ENCODE measurements around the gene ABI3.
"Not testable (repeated sequence)": the region's sequence is repeated elsewhere in the genome, so short reads cannot be mapped to it uniquely, and the experiment has no call there.

ABI3 gene

DNA sequence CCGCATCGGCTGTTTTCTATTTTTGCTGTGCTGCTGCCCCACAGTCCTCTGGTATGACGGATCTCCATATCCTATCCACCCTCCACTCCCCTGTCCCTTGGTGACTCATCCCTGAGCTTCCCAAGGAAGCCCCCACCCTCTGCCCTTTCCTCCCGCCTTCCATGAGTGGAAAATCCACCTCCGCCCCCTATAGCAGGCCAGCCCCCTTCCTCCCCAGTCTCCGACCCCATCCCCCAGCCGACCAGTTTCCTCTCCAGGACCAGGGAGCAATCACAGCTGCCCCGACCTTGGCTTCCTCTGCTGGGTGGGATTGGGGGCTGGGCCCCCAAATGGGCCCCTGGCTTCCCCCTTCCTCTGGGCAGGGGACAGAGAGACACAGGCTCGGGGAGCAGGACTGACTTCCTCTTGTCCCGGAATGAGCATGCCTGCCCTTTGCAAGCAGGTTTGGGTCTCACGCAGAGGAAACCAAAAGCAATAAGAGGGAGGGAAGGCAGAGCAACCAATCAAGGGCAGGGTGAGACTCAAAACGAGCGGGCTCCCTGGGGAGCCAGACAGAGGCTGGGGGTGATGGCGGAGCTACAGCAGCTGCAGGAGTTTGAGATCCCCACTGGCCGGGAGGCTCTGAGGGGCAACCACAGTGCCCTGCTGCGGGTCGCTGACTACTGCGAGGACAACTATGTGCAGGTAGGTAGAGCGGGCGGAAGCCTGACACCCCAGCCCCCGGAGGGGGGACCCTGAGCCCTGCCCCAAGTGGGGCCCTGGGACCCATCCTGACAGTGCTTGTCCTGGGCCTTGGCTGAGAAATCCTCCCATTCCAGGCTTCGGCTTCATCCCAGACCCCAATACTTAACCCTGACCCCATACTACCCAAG lies at the start of gene ABI3, which contains the start of gene GNGT2:
TSS of gene ABI3 (plus strand) at position 550 of the 872 bp plus-strand sequence. CDS start at position 568, 18 bp downstream.
TSS of gene GNGT2 (minus strand) at position 417 of the 872 bp plus-strand sequence. CDS start 3,152 bp downstream, outside the sequence.
- peak; percentile 90 for DNase-seq

DNA sequence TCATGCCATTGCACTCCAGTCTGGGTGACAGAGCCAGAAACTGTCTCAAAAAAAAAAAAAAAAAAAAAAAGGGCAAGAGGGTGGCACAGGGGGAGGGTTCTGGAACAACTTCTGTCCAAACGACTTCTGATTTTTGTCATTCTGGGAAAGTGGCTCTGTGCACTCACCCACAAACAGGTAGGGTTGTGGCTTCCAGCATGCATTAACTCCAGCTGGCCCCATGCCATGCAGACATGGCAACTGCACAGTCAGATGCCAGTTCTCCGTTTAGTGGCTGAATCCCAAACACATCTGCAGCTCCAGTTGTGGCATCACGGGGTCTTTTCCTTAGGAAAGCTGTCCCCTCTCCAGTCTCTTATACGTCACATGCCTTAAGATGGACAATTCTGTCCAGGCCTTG lies 47.6 kb upstream of the ABI3 start:
- no peak for DNase-seq

GRCh38 chr17:49165143-49165542 lies 45.4 kb upstream of the ABI3 start:
- no peak for DNase-seq

DNA sequence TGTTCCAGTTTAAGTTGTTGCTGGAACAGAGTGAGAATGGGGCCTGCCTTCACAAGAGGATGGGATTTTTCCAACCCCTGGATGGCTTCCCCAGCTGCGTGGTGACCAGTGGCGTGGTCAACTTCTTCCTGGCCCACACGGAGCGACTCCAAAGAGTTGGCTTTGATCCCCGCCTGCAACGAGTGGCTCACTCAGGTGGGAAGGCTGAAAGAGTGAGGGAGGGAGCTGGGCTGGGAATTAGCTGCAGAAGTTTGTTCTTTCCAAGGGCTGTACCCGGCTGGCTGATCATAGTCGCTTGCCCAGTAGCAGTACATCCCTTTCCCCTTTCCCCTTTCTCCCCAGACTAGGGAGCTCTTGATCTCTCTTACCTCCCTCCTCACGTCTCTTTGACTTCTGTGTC lies 41.8 kb upstream of the ABI3 start:
- DNase-seq, result no peak

DNA sequence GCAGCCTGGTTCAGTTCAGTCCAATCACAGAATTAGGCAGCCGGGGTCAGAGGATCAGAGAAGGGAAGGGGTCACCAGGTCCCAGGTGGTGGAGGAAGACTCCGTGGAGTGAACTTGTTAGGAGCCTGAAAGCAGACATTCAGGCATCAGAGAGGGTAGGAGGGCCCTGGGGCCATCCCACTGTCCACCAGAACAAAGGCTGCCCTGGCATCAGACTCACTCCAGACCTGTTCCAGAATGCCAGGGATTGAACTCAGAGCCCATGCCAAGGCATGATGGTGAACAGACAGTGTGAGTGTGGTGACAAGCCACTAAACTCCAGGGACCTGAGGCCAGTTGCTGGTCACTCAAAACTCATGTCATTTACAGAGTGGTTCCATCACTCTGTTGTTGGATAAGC lies 40.3 kb upstream of the ABI3 start:
- DNase-seq, result no peak

DNA sequence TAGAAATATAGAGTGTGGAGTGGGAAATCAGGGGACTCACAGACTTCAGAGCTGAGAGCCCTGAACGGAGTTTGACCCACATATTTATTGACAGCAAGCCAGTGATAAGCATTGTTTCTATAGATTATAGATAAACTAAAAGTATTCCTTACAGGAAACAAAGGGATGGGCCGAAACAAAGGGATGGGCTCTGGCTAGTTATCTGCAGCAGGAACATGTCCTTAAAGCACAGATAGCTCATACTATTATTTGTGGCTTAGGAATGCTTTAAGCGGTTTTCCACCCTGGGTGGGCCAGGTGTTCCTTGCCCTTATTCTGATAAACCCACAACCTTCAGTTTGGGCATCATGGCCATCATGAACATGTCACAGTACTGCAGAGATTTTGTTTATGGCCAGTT lies 39.8 kb upstream of the ABI3 start:
- DNase-seq, result not testable (repeated sequence)

DNA sequence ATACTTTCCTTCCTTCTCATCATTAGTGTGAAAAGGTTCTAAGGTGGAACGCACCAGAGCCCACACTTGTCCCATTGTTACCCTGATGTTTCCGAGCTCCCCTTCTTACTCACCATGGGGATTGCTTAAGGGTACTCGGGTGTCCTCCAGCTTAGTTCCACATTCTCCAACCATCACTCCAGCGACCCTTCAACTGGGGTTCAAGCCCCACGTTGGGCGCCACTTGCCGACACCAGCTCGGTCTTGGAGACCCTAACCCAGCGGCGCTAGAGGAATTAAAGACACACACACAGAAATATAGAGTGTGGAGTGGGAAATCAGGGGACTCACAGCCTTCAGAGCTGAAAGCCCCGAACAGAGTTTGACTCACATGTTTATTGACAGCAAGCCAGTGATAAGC lies 34.5 kb upstream of the ABI3 start:
- not testable (repeated sequence) for DNase-seq

DNA sequence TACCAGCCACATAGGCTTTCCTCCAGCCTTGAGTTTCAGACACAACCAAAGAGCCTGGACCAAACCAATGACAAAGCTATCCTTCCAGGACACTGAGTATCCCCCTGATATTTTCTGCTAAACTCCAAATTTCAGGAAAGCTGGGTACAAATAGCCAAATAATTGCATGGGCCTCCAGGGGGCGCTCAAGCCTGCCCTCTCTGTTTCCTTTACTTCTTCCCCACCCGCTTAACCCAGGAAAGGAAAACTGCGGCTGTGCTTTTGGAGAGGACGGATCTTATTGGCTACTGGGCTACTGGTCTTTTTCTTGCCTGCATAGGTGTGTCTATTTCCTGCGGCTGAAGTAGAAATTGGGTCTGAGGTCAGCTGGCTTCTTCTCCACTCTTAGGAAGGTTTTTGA lies 30.2 kb upstream of the ABI3 start:
- DNase-seq, result peak; percentile 55

DNA sequence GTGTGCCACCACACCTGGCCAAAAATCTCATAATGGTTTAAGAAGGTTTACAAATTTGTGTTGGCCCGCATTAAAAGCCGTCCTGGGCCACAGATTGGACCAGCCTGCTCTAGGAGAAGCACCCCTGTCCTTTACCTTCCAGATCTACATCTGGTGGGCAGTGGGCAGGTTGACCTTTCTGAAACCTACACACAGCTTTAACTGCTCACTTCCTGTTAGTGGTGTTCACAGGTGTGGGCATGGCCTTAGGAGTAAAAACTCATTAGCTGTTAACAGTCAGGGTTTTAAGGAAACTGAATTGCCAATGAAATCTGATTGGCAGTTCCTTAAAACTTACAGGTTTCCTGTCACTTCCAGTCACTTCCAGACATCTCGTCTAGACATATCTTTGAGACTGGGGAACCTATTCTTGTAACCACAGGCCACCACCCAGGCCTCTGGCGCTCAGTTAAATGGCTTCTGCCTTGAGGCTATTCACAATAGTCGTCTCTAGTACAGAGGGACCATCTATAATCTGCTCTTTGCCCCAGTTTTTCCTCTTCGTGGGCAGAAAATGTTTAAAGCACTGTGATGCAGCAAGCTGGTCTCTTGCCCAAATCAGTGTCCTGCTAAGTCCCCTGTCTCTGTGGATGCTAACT lies 29.4 kb upstream of the ABI3 start:
- no peak for DNase-seq

DNA sequence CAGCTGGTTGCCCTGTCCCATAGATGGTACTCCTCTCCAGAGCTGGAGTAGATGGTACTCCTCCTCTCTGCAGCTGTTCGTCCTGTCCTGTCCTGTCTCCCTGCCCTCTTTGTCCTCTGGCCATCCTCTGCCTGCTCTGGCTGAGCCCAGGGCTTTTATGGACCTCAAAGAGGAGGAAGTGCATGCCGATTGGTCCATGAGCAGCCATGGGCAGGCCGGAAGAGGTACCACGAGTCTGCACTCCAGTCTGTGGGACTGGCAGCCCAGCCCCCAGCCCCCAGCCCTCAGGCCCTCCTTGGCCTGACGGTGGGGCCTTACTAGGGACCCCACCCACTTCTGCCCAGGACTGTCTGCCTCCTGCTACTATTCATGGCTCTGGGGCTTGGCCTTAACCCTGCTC lies 27.2 kb upstream of the ABI3 start:
- no peak for DNase-seq

DNA sequence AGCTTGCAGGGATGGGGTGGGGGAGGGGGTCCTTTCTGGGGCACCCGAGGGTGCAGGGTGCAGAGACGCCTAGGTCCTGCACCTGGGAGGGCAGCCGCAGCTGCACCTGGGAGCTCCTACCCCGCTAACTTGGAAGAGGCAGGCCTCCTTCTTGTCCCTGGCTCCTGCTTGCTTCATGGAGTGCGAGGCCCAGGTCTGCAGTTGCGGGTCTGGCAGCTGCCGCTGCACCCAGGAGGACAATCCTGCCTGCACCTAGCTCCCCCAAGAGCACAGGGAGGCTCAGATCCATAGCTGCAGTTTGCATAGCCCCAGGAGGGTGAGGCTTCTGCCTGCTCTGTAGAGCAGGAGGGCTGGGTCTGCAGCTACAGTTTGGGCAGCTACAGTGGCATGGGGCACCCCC lies 26.7 kb upstream of the ABI3 start:
- no peak for DNase-seq

- DNase-seq, result not testable (repeated sequence)
These were observed 26.0 kb upstream of the ABI3 start for GRCh38 chr17:49184522-49184921.

DNA sequence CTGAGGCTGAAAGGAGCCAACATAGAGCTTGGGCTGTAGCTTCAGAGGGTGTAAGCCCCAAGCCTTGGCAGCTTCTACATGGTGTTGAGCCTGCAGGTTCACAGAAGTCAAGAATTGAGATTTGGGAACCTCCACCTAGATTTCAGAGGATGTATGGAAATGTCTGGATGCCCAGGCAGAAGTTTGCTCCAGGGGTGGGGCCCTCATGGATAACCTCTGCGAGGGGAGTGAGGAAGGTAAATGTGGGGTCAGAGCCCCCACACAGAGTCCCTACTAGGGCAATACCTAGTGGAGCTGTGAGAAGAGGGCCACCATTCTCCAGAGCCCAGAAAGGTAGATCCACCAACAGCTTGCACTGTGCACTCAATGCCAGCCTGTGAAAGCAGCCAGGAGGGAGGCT lies 25.1 kb upstream of the ABI3 start:
- DNase-seq, result not testable (repeated sequence)

- no peak for DNase-seq
These were observed 23.2 kb upstream of the ABI3 start for GRCh38 chr17:49187301-49187700.

DNA sequence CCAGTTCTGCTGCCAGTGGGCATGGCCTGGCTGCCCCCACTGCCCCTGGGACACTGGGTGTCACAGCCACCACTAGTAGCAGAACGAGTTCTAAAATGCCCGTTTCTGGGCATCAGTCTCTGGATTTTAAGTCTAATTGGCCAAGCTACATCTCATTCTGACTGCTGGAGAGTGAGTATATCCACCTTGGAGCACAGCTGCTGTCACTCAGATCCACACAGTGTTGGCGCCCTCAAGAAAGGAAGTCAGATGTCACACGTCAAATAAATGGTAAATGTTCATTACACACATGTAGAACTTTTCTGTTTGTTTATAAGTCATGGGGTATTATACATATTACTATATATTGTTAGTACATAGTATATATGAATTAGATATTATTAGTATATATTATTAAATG lies 19.6 kb upstream of the ABI3 start:
- no peak for DNase-seq

DNA sequence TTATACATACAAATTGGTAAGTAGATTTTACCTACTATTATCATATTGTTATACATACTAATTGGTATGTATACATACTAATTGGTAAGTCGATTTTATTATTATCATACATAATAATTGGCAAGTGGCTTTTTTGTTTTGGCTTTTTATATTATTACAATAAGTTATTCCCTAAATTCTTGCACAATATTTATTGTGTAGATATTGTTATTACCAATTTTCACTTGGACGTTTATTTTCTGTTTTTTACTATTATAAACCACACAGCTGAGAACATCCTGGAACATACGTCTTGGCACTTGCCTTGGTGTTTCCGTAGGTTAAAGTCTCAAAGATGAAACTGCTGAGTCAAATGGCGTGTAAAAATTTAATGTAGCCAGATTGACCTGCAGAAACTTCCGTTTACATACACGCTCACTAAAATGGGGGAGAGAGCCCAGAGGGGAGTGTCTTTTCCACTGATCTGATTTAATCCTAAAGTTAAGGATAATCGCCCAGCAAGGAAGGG lies 19.0 kb upstream of the ABI3 start:
- peak; percentile 86 for DNase-seq

DNA sequence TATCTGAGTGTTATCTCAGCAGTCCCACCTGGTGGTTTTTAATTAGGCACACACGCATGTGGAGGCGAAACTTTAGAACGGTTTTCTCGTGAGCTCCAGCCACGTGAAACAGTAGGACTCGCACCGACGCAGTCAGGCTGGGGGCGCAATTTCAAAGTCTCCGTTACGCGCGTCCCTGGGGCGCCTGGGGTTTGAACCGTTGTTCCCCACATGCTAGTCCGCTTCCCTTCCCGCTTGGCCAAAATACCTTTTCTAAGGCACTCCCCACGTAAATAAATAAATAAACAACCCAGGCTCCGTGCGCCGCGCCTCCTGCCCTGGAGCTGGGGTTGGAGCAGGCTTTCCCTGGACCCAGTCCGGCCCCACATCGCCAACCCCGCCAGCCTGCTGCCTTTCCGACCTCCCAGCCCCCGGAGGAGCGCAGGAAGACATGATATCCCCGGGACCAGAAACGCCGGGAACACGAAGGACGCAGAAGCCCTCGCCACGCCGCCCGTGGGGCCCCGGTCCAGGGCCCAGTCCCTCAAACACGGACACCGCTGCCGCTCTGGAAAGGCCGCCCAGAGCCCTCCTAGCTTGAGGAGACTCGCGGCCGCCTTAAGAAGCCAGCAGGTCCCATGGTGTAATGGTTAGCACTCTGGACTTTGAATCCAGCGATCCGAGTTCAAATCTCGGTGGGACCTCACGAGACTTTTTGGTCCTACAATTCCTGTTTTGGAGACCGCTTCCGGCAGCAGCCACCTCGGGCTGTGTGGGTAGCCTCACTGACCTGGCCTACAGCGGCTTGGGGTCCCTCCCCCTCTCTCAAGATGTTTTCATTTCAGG lies 18.4 kb upstream of the ABI3 start:
- DNase-seq, result peak; percentile 90

- DNase-seq, result peak; percentile 55
These were observed 16.8 kb upstream of the ABI3 start for GRCh38 chr17:49193513-49194296.

DNA sequence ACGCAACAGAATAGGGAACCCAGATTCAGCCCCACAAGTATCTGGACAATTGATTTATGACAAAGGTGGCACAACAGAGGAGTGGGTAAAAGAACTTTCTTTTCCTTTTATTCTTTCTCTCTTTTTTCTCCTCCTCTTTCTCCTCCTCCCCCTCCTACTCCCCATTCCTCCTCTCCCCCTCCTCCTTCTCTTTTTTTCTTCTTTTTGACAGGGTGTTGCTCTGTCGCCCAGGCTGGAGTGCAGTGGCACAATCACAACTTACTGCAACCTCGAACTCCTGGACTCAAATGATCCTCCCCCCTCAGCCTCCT lies 16.3 kb upstream of the ABI3 start:
- DNase-seq, result no peak

GRCh38 chr17:49195751-49196150 lies 14.8 kb upstream of the ABI3 start:
- DNase-seq, result peak; percentile 59

- no peak for DNase-seq
These were observed 14.0 kb upstream of the ABI3 start for GRCh38 chr17:49196520-49196919.

DNA sequence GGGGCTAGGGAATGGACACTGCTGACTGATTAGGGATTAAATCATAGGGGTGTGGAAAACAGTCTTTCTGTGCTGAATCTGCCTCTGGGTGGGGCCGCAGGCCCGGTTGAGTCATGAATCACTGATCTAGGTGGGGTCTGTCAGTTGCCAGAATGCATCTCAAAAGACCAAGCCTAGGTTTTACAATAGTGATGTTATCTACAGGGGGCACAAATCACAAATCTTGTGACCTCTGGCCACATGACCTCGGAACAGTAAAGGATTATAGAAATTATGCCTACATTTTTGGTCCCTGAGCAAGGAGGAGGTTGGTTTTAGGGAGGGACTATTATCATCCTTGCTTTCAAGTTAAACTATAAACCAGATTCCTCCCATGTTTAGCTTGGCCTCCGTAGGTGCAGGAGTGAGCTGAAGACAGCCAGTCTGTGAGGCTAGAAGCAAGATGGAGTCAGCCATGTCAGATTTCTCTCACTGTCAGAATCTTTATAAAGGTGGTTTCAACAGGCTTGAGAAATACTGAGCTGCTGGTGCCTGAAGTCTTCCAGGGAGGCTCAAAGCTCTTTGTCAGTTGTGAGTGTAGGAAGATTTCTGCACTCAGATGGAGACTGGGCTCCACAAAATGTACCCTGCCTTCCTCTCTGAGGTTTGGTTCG lies 13.0 kb upstream of the ABI3 start:
- no peak for DNase-seq
